Esophagus muscularis mucosa (tissue), 3 donors: ENCODE measurements around the gene ZMYND11.

ENCODE experiments used
- POLR2A ChIP-seq: fragments of 450-650 bp; IDR thresholded peaks from one replicate; pipeline ENCODE4 v1.6.1; 2017; ENCODE audit warnings: antibody characterized with exemption, moderate library complexity, mild to moderate bottlenecking, low read depth
- POLR2AphosphoS5 ChIP-seq, 2 donors: sonication (generic); formaldehyde crosslinking; IDR thresholded peaks; one replicate each; pipeline ENCODE4 v1.6.1; 2017; ENCODE audit warnings: antibody characterized with exemption in 2 of 2
- TF ChIP-seq, protein P1 (sequence below), 3 experiments: fragments of 200-600 bp in 2 of 3; fragments of 450-650 bp in 1 of 3; sonication (generic) in 2 of 3; IDR thresholded peaks; one replicate each; pipeline ENCODE4 v1.5.1; 2017 to 2019; ENCODE audit warnings: antibody characterized with exemption in 3 of 3, mild to moderate bottlenecking in 2 of 3, moderate library complexity in 1 of 3

DNA sequence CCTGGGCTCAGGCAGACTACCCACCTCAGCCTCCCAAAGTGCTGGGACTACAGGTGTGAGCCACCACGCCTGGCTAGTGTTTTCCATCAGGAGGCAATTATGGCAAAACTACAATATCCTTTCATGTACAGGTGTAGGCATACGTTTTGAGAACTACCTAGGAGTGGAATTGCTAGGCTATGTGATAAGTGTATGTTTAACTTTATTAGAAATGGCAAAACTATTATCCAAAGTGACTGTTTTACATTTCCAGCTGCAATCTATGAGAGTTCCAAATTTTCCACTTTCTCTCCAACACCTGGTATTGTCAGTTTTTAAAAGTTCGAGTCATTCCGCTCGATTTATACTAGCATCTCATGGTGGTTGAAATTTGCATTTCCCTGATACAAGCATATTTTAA lies 59.0 kb downstream of the ZMYND11 start:
- TF ChIP-seq, protein P1, sequence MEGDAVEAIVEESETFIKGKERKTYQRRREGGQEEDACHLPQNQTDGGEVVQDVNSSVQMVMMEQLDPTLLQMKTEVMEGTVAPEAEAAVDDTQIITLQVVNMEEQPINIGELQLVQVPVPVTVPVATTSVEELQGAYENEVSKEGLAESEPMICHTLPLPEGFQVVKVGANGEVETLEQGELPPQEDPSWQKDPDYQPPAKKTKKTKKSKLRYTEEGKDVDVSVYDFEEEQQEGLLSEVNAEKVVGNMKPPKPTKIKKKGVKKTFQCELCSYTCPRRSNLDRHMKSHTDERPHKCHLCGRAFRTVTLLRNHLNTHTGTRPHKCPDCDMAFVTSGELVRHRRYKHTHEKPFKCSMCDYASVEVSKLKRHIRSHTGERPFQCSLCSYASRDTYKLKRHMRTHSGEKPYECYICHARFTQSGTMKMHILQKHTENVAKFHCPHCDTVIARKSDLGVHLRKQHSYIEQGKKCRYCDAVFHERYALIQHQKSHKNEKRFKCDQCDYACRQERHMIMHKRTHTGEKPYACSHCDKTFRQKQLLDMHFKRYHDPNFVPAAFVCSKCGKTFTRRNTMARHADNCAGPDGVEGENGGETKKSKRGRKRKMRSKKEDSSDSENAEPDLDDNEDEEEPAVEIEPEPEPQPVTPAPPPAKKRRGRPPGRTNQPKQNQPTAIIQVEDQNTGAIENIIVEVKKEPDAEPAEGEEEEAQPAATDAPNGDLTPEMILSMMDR (IDR thresholded peaks at IDR 0.05): no peak
- TF ChIP-seq POLR2A (no peak), POLR2AphosphoS5 (IDR thresholded peaks at IDR 0.05) (no peak)
